HepG2 (cell line): ENCODE measurements around the gene IER2. TPM values are rescaled to one million over a fixed set of nuclear protein-coding genes. Genes with fewer than 3 reads are reported as not detected.

Source experiments
- AKNA ChIP-seq: sonication (generic); formaldehyde crosslinking; IDR thresholded peaks from 2 replicates; pipeline ENCODE4 v1.4.0; 2020; ENCODE audit warnings: missing genetic modification reagents, borderline replicate concordance
- ATF1 ChIP-seq: IDR thresholded peaks from 2 replicates; pipeline ENCODE4 v1.6.1; 2016; ENCODE audit warnings: mild to moderate bottlenecking, control low read depth
- CREB3 ChIP-seq: sonication (generic); formaldehyde crosslinking; IDR thresholded peaks from 2 replicates; pipeline ENCODE4 v1.5.0; 2020; ENCODE audit warnings: missing genetic modification reagents
- FOXK2 ChIP-seq: fragments of 450-650 bp; IDR thresholded peaks from 2 replicates; pipeline ENCODE4 v1.6.1; 2016
- GLMP ChIP-seq: sonication (generic); formaldehyde crosslinking; IDR thresholded peaks from 2 replicates; pipeline ENCODE4 v1.9.0; 2021; ENCODE audit warnings: missing genetic modification reagents, mild to moderate bottlenecking, borderline replicate concordance
- JUNB ChIP-seq: sonication (generic); formaldehyde crosslinking; IDR thresholded peaks from 2 replicates; pipeline ENCODE4 v1.8.0; 2022; ENCODE audit warnings: missing genetic modification reagents, mild to moderate bottlenecking, borderline replicate concordance
- KDM3A ChIP-seq: IDR thresholded peaks from 2 replicates; pipeline ENCODE4 v1.6.1; 2018; ENCODE audit warnings: low read depth, missing compliant biosample characterization
- PRPF4 ChIP-seq: fragments of 200-400 bp; formaldehyde crosslinking; IDR thresholded peaks from 2 replicates; pipeline ENCODE4 v1.6.1; 2016; ENCODE audit warnings: low read length, low read depth; ENCODE audit not compliant: poor library complexity, severe bottlenecking
- THAP11 ChIP-seq: IDR thresholded peaks from 2 replicates; pipeline ENCODE4 v1.6.1; 2016; ENCODE audit warnings: missing biosample characterization, missing genetic modification reagents
- TRIM24 ChIP-seq: sonication (generic); formaldehyde crosslinking; IDR thresholded peaks from 2 replicates; pipeline ENCODE4 v1.8.0; 2022; ENCODE audit warnings: mild to moderate bottlenecking, missing genetic modification reagents
- TSC22D2 ChIP-seq: sonication (generic); formaldehyde crosslinking; IDR thresholded peaks from 2 replicates; pipeline ENCODE4 v1.5.1; 2020; ENCODE audit warnings: missing genetic modification reagents, mild to moderate bottlenecking, borderline replicate concordance
- ZBTB3 ChIP-seq: sonication (generic); formaldehyde crosslinking; IDR thresholded peaks from 2 replicates; pipeline ENCODE4 v1.4.0; 2020; ENCODE audit warnings: low read depth, mild to moderate bottlenecking, moderate library complexity, missing genetic modification reagents, borderline replicate concordance
- ZBTB49 ChIP-seq: sonication (generic); formaldehyde crosslinking; IDR thresholded peaks from 2 replicates; pipeline ENCODE4 v1.4.0; 2020; ENCODE audit warnings: missing genetic modification reagents, borderline replicate concordance
- ZKSCAN5 ChIP-seq: sonication (generic); formaldehyde crosslinking; IDR thresholded peaks from 2 replicates; pipeline ENCODE4 v1.5.1; 2020; ENCODE audit warnings: mild to moderate bottlenecking, missing genetic modification reagents
- ZNF10 ChIP-seq: sonication (generic); formaldehyde crosslinking; IDR thresholded peaks from 2 replicates; pipeline ENCODE4 v1.4.0; 2020; ENCODE audit warnings: mild to moderate bottlenecking, low read depth, missing genetic modification reagents, borderline replicate concordance
- ZNF605 ChIP-seq: sonication (generic); formaldehyde crosslinking; IDR thresholded peaks from 2 replicates; pipeline ENCODE4 v1.8.0; 2022; ENCODE audit warnings: mild to moderate bottlenecking, missing genetic modification reagents
- ZNF761 ChIP-seq: sonication (generic); formaldehyde crosslinking; conservative IDR thresholded peaks from 2 replicates; pipeline ENCODE4 v1.4.0; 2020; ENCODE audit warnings: mild to moderate bottlenecking, missing genetic modification reagents
- ZNF772 ChIP-seq: sonication (generic); formaldehyde crosslinking; IDR thresholded peaks from 2 replicates; pipeline ENCODE4 v1.5.0; 2020; ENCODE audit warnings: mild to moderate bottlenecking, missing genetic modification reagents
- ZNF773 ChIP-seq: sonication (generic); formaldehyde crosslinking; IDR thresholded peaks from 2 replicates; pipeline ENCODE4 v1.4.0; 2020; ENCODE audit warnings: missing genetic modification reagents, borderline replicate concordance
- ZNF776 ChIP-seq: sonication (generic); formaldehyde crosslinking; IDR thresholded peaks from 2 replicates; pipeline ENCODE4 v1.4.0; 2020; ENCODE audit warnings: mild to moderate bottlenecking, missing genetic modification reagents
- polyA plus RNA-seq, 8 experiments: library from polyadenylated mRNA; depleted of rRNA in 3 of 8; stranded (reverse) in 7 of 8; unstranded in 1 of 8; fragments of >200 nt; fragmentation: Illumina TruSeq in 4 of 8; extraction: Trizol in 4 of 8; gene quantifications; 2 replicates each; pipeline versions ENCODE4 v1.2.1 to v1.2.3, GENCODE V29; 2011 to 2016; ENCODE audit warnings: low read depth in 4 of 8, missing spikeins in 1 of 8, mixed read lengths in 1 of 8; ENCODE audit not compliant: insufficient read depth in 1 of 8
- total RNA-seq, 5 experiments: library from RNA; depleted of rRNA; stranded (reverse); fragments of >200 nt; fragmentation: Illumina TruSeq; extraction: Trizol; gene quantifications; 2 replicates each; pipeline ENCODE4 v1.2.3, GENCODE V29; 2016; ENCODE audit warnings: low read depth in 1 of 5

Gene IER2
- total and polyA plus RNA-seq, 2 of the 13 experiments (the other 11 are each of a cell fraction or from before 2014, with no cell fraction given): 10.1 to 14.3 TPM

GRCh38 chr19:13162724-13163608 lies 12.8 kb downstream of the IER2 start (continued):
- TF ChIP-seq AKNA: no peak
- TF ChIP-seq ZNF605 (CRISPR knock-in tag): peak; percentile 92
- no peak; the same call in 1 of the 2 replicates for TF ChIP-seq TSC22D2
- no peak for TF ChIP-seq GLMP
- TF ChIP-seq ZNF10: no peak
- peak; percentile 89 for TF ChIP-seq ZNF772 (CRISPR knock-in tag)
- no peak for TF ChIP-seq FOXK2
- no peak for TF ChIP-seq ATF1
- no peak for TF ChIP-seq ZKSCAN5 (CRISPR knock-in tag)
- peak; percentile 66 for TF ChIP-seq KDM3A (CRISPR knock-in tag)
- TF ChIP-seq ZBTB49 (CRISPR knock-in tag): no peak
- TF ChIP-seq ZNF776: peak; percentile 77; the same call in 1 of the 2 replicates
- no peak for TF ChIP-seq TRIM24 (CRISPR knock-in tag)
- no peak for TF ChIP-seq ZNF761 (CRISPR knock-in tag)
- TF ChIP-seq PRPF4: no peak
- no peak for TF ChIP-seq CREB3 (CRISPR knock-in tag)
- TF ChIP-seq JUNB (CRISPR knock-in tag): no peak
- TF ChIP-seq THAP11 (CRISPR knock-in tag): peak; percentile 66; the same call in 1 of the 2 replicates
- TF ChIP-seq ZNF773: no peak
- peak; percentile 50; the same call in 1 of the 2 replicates for TF ChIP-seq ZBTB3 (CRISPR knock-in tag)
